HepG2 (cell line): ENCODE results near the gene MRPL58. TPM values are rescaled to one million over a fixed set of nuclear protein-coding genes. Genes with fewer than 3 reads are reported as not detected.
A peak's percentile ranks its signal among the peaks of the same experiment; 100 is the strongest.

Experiments used
- ARID3A ChIP-seq: IDR thresholded peaks from 2 replicates; pipeline ENCODE4 v1.6.1; 2012; ENCODE audit warnings: low read depth, low read length, improper control_type of control experiment
- ATAD3A ChIP-seq: sonication (generic); formaldehyde crosslinking; IDR thresholded peaks from 2 replicates; pipeline ENCODE4 v1.4.0; 2020; ENCODE audit warnings: missing genetic modification reagents
- ATF1 ChIP-seq: IDR thresholded peaks from 2 replicates; pipeline ENCODE4 v1.6.1; 2016; ENCODE audit warnings: mild to moderate bottlenecking, control low read depth
- ATF4 ChIP-seq, 2 experiments: fragments of 450-650 bp in 1 of 2; sonication (generic) in 1 of 2; formaldehyde crosslinking; IDR thresholded peaks; 2 replicates each; pipeline versions ENCODE4 v1.5.0 to v1.8.0; 2020 to 2022; ENCODE audit warnings: mild to moderate bottlenecking in 1 of 2, missing genetic modification reagents in 1 of 2
- FOXA1 ChIP-seq, 2 experiments: fragments of 450-650 bp in 1 of 2; sonication (generic) in 1 of 2; formaldehyde crosslinking in 1 of 2; IDR thresholded peaks; 2 replicates each; pipeline versions ENCODE4 v1.4.0 to v1.6.1; 2016 to 2020; ENCODE audit warnings: missing genetic modification reagents in 1 of 2
- GABPB1 ChIP-seq: IDR thresholded peaks from 2 replicates; pipeline ENCODE4 v1.6.1; 2016; ENCODE audit warnings: mild to moderate bottlenecking, missing genetic modification reagents, moderate library complexity, missing compliant biosample characterization
- GMEB1 ChIP-seq: sonication (generic); formaldehyde crosslinking; IDR thresholded peaks from 2 replicates; pipeline ENCODE4 v1.5.1; 2020; ENCODE audit warnings: missing genetic modification reagents, mild to moderate bottlenecking, borderline replicate concordance
- HOXA3 ChIP-seq: sonication (generic); formaldehyde crosslinking; IDR thresholded peaks from 2 replicates; pipeline ENCODE4 v1.5.0; 2020; ENCODE audit warnings: missing genetic modification reagents
- JUN ChIP-seq: sonication (generic); formaldehyde crosslinking; IDR thresholded peaks from 2 replicates; pipeline ENCODE4 v1.4.0; 2020; ENCODE audit warnings: mild to moderate bottlenecking, missing genetic modification reagents
- KLF15 ChIP-seq: sonication (generic); formaldehyde crosslinking; IDR thresholded peaks from 2 replicates; pipeline ENCODE4 v1.8.1; 2023; ENCODE audit warnings: borderline replicate concordance, mild to moderate bottlenecking, inconsistent platforms, missing genetic modification reagents, mixed read lengths
- MTA1 ChIP-seq: sonication (generic); formaldehyde crosslinking; IDR thresholded peaks from 2 replicates; pipeline ENCODE4 v1.4.0; 2020; ENCODE audit warnings: missing genetic modification reagents, mild to moderate bottlenecking, borderline replicate concordance
- NFE2L2 ChIP-seq: fragments of 150-350 bp; IDR thresholded peaks from 2 replicates; pipeline ENCODE4 v1.6.1; 2014; ENCODE audit warnings: low read length
- PLSCR1 ChIP-seq: sonication (generic); formaldehyde crosslinking; IDR thresholded peaks from 2 replicates; pipeline ENCODE4 v1.5.0; 2020; ENCODE audit warnings: missing genetic modification reagents, mild to moderate bottlenecking, borderline replicate concordance
- POLR2AphosphoS5 ChIP-seq: IDR thresholded peaks from 2 replicates; pipeline ENCODE4 v1.6.1; 2012; ENCODE audit warnings: low read depth, low read length
- RXRA ChIP-seq: sonication (generic); formaldehyde crosslinking; IDR thresholded peaks from 2 replicates; pipeline ENCODE4 v1.5.1; 2020; ENCODE audit warnings: missing genetic modification reagents
- SMC3 ChIP-seq: IDR thresholded peaks from 2 replicates; pipeline ENCODE4 v1.6.1; 2011; ENCODE audit warnings: low read length, improper control_type of control experiment
- ZBTB33 ChIP-seq: sonication (generic); formaldehyde crosslinking; IDR thresholded peaks from 2 replicates; pipeline ENCODE4 v1.4.0; 2020; ENCODE audit warnings: missing genetic modification reagents
- ZNF256 ChIP-seq: sonication (generic); formaldehyde crosslinking; conservative IDR thresholded peaks from 2 replicates; pipeline ENCODE4 v1.4.0; 2020; ENCODE audit warnings: missing genetic modification reagents
- ZNF337 ChIP-seq: sonication (generic); formaldehyde crosslinking; IDR thresholded peaks from 2 replicates; pipeline ENCODE4 v1.5.1; 2020; ENCODE audit warnings: missing genetic modification reagents, low read depth, mild to moderate bottlenecking, borderline replicate concordance
- ZNF354B ChIP-seq: sonication (generic); formaldehyde crosslinking; IDR thresholded peaks from 2 replicates; pipeline ENCODE4 v1.8.0; 2022; ENCODE audit warnings: mild to moderate bottlenecking, missing genetic modification reagents
- ZNF629 ChIP-seq: sonication (generic); formaldehyde crosslinking; conservative IDR thresholded peaks from 2 replicates; pipeline ENCODE4 v1.5.0; 2020; ENCODE audit warnings: missing genetic modification reagents
- ZNF781 ChIP-seq: sonication (generic); formaldehyde crosslinking; IDR thresholded peaks from 2 replicates; pipeline ENCODE4 v1.5.1; 2020; ENCODE audit warnings: borderline replicate concordance, mild to moderate bottlenecking, missing genetic modification reagents; ENCODE audit errors: not compliant biosample characterization
- ZSCAN31 ChIP-seq: sonication (generic); formaldehyde crosslinking; IDR thresholded peaks from 2 replicates; pipeline ENCODE4 v1.5.0; 2020; ENCODE audit warnings: low read depth, mild to moderate bottlenecking, missing genetic modification reagents
- polyA plus RNA-seq, 8 experiments: library from polyadenylated mRNA; depleted of rRNA in 3 of 8; stranded (reverse) in 7 of 8; unstranded in 1 of 8; fragments of >200 nt; fragmentation: Illumina TruSeq in 4 of 8; extraction: Trizol in 4 of 8; gene quantifications; 2 replicates each; pipeline versions ENCODE4 v1.2.1 to v1.2.3, GENCODE V29; 2011 to 2016; ENCODE audit warnings: low read depth in 4 of 8, missing spikeins in 1 of 8, mixed read lengths in 1 of 8; ENCODE audit not compliant: insufficient read depth in 1 of 8
- total RNA-seq, 5 experiments: library from RNA; depleted of rRNA; stranded (reverse); fragments of >200 nt; fragmentation: Illumina TruSeq; extraction: Trizol; gene quantifications; 2 replicates each; pipeline ENCODE4 v1.2.3, GENCODE V29; 2016; ENCODE audit warnings: low read depth in 1 of 5

The MRPL58 gene
- total and polyA plus RNA-seq, 2 of the 13 experiments (the other 11 are each of a cell fraction or from before 2014, with no cell fraction given) = 44.9 to 68.9 TPM

- TF ChIP-seq ARID3A = no peak
- no peak for TF ChIP-seq ZNF781
- no peak for TF ChIP-seq ATAD3A (CRISPR knock-in tag)
- TF ChIP-seq FOXA1 (IDR thresholded peaks at IDR 0.05) = no peak
- TF ChIP-seq FOXA1 (CRISPR knock-in tag; IDR thresholded peaks at IDR 0.05) = peak; percentile 51; the same call in 1 of the 2 replicates
- TF ChIP-seq ATF4 (CRISPR knock-in tag; IDR thresholded peaks at IDR 0.05) = 0 out of 4 replicates have a peak, but pooled peaks of 1 of the 2 experiments have one; percentile 28
- no peak for TF ChIP-seq SMC3
- TF ChIP-seq ZNF256 (CRISPR knock-in tag) = no peak
- 0 out of 2 replicates have a peak, but pooled peaks have one; percentile 8 for TF ChIP-seq ZNF629 (CRISPR knock-in tag)
- TF ChIP-seq ATF1 (CRISPR knock-in tag) = no peak
- no peak for TF ChIP-seq GABPB1 (CRISPR knock-in tag)
- TF ChIP-seq KLF15 (CRISPR knock-in tag) = no peak
- TF ChIP-seq HOXA3 (CRISPR knock-in tag) = no peak; the same call in 1 of the 2 replicates
- peak; percentile 93; the same call in 1 of the 2 replicates for TF ChIP-seq ZBTB33 (CRISPR knock-in tag)
- TF ChIP-seq RXRA (CRISPR knock-in tag) = 0 out of 2 replicates have a peak, but pooled peaks have one; percentile 18
- TF ChIP-seq MTA1 (CRISPR knock-in tag) = peak; percentile 56; the same call in 1 of the 2 replicates
- no peak for TF ChIP-seq GMEB1 (CRISPR knock-in tag)
- no peak for TF ChIP-seq ZNF337 (CRISPR knock-in tag)
- no peak for TF ChIP-seq ZNF354B (CRISPR knock-in tag)
- TF ChIP-seq JUN (CRISPR knock-in tag) = no peak
- 0 out of 2 replicates have a peak, but pooled peaks have one; percentile 10 for TF ChIP-seq POLR2AphosphoS5
- peak; percentile 60; the same call in 1 of the 2 replicates for TF ChIP-seq ZSCAN31
- TF ChIP-seq NFE2L2 = no peak
- no peak for TF ChIP-seq PLSCR1
Measured at GRCh38 chr17:75036643-75037268, 24.3 kb downstream of the MRPL58 start (continued).
